Measurements from ENCODE around the gene CAPS2. TPM values are rescaled to one million over a fixed set of nuclear protein-coding genes. Genes with fewer than 3 reads are reported as not detected.

The CAPS2 gene
- total and polyA plus RNA-seq, 9 of the 15 experiments (the other 6 are each of a cell fraction or from before 2014, with no cell fraction given), result 0.10 to 0.82 (median 0.47) TPM; not detected in 1

- TF ChIP-seq E2F6 (IDR thresholded peaks at IDR 0.05; ENCODE audit: borderline replicate concordance in 1 of 2, extremely low read depth in 1 of 2, insufficient read depth in 1 of 2, insufficient read length in 1 of 2, low read depth in 1 of 2, low read length in 1 of 2, poor library complexity in 1 of 2, severe bottlenecking in 1 of 2) (no peak), POLR2B (IDR thresholded peaks at IDR 0.05; ENCODE audit: low read depth, partially characterized antibody) (no peak), SRSF9 (IDR thresholded peaks at IDR 0.05; ENCODE audit: borderline replicate concordance, low read depth, low read length) (no peak), HEY1 (CRISPR knock-in tag; IDR thresholded peaks at IDR 0.05; ENCODE audit: borderline replicate concordance) (no peak)
Measured at GRCh38 chr12:75260316-75260715, 69.8 kb downstream of the CAPS2 start (continued).

- no peaks in the 10 kb centered on the region for H3K4me1 ChIP-seq (replicated peaks in 1 of 2; ENCODE audit: control insufficient read depth in 2 of 2, insufficient read depth in 2 of 2, low read length in 2 of 2)
- FAIRE-seq (no peak), ATAC-seq (no peak), DNase-seq (ENCODE audit: extremely low read depth in 1 of 4, low spot score in 3 of 4) (no peak)
- H3K27me3 ChIP-seq (ENCODE audit: control insufficient read depth in 2 of 2, insufficient read depth in 2 of 2, low read length in 2 of 2), result no peaks in the 10 kb centered on the region
- no peaks in the 10 kb centered on the region for H4K20me1 ChIP-seq (replicated peaks; ENCODE audit: control insufficient read depth, insufficient read depth, low read length)
- no peak overlapping the region for H3K4me2 ChIP-seq (ENCODE audit: insufficient read depth, low read length)
- no peaks in the 10 kb centered on the region for H3K9me3 ChIP-seq (replicated peaks; ENCODE audit: control insufficient read depth, insufficient read depth, low read depth, low read length)
- no TSS peak for BruUV-seq (replicated peaks)
- no peak for TF ChIP-seq ZEB2 (IDR thresholded peaks at IDR 0.05)
- H3K79me2 ChIP-seq (ENCODE audit: control insufficient read depth, insufficient read depth, low read length), result no peaks in the 10 kb centered on the region
- H3K36me3 ChIP-seq (ENCODE audit: control insufficient read depth, insufficient read depth, low read length), result no peaks in the 10 kb centered on the region
- H3K9ac ChIP-seq (ENCODE audit: insufficient read depth in 1 of 2, low read depth in 2 of 2, low read length in 2 of 2), result no peak overlapping the region
- no peak overlapping the region for H3K27ac ChIP-seq (ENCODE audit: extremely low read depth, low read depth, low read length)
- H3K9me1 ChIP-seq (ENCODE audit: control insufficient read depth, insufficient read depth, low read length), result no peaks in the 10 kb centered on the region
- CTCF ChIA-PET (ENCODE audit: low intra/inter-chr PET ratio), result interaction anchor here (0.5 kb wide), 1 partner anchor 1717 kb away, joined by 3 read pairs; no protein-coding TSS in a partner anchor
- H3K4me3 ChIP-seq, result no peak overlapping the region
- in situ Hi-C loops (cut with MboI), result no loop called here
- POLR2A ChIA-PET, result no interaction called here
- intact Hi-C loops (cut with micrococcal nuclease), result no loop called here
- 0% methylated on average over 1 of the region's 1 CpG for WGBS (ENCODE audit: insufficient coverage, low coverage, missing lambda C conversion rate)
- no peak overlapping the region for H2AFZ ChIP-seq (ENCODE audit: low read depth, low read length)
Measured at GRCh38 chr12:75259143-75259542, 71.0 kb downstream of the CAPS2 start.
